ENCODE results near the gene SLF1. TPM values are rescaled to one million over a fixed set of nuclear protein-coding genes. Genes with fewer than 3 reads are reported as not detected.

SLF1 gene
- total and polyA plus RNA-seq, 9 of the 15 experiments (the other 6 are each of a cell fraction or from before 2014, with no cell fraction given) = 9.8 to 31.1 (median 16.3) TPM

DNA sequence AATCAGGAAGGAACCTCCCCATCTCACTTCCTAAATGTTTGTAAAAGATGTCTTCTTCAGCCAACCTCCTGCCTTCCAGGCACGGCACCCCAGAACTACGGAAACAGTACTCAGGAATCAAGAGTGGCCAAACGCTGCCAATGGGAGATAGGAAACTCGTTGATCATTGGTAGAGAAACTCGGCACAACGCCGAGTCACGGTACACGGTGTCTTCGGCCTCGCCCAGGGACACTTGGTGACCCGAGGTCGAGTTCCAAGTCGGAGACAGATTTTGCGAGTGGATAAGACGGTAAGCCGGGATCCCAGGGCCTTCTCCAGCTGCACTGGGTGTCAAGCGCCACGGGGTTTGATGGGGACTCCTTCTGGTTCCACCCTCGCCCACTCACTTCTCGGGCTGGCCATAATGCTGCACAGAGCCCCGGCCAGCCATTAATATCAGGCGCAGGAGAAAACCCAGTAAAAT, 408 bp upstream of the SLF1 start (continued):
- TF ChIP-seq ZC3H11A (IDR thresholded peaks at IDR 0.05; ENCODE audit: low read depth, low read length) = no peak
- TF ChIP-seq BRCA1 (IDR thresholded peaks at IDR 0.05) = no peak
- no peak for TF ChIP-seq BRCA1 (CRISPR knock-in tag; IDR thresholded peaks at IDR 0.05)
- no peak for TF ChIP-seq ZNF175 (CRISPR knock-in tag; IDR thresholded peaks at IDR 0.05; ENCODE audit: low read depth)
- TF ChIP-seq, protein P1, sequence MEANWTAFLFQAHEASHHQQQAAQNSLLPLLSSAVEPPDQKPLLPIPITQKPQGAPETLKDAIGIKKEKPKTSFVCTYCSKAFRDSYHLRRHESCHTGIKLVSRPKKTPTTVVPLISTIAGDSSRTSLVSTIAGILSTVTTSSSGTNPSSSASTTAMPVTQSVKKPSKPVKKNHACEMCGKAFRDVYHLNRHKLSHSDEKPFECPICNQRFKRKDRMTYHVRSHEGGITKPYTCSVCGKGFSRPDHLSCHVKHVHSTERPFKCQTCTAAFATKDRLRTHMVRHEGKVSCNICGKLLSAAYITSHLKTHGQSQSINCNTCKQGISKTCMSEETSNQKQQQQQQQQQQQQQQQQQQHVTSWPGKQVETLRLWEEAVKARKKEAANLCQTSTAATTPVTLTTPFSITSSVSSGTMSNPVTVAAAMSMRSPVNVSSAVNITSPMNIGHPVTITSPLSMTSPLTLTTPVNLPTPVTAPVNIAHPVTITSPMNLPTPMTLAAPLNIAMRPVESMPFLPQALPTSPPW (CRISPR knock-in tag; IDR thresholded peaks at IDR 0.05) = no peak
- TF ChIP-seq RBM22 (IDR thresholded peaks at IDR 0.05; ENCODE audit: low read depth, low read length, poor library complexity, severe bottlenecking) = no peak
- TF ChIP-seq ZNF589 (CRISPR knock-in tag; IDR thresholded peaks at IDR 0.05; ENCODE audit: low read depth) = 0 out of 2 replicates have a peak, but pooled peaks have one; percentile 28
- TF ChIP-seq, protein P2, sequence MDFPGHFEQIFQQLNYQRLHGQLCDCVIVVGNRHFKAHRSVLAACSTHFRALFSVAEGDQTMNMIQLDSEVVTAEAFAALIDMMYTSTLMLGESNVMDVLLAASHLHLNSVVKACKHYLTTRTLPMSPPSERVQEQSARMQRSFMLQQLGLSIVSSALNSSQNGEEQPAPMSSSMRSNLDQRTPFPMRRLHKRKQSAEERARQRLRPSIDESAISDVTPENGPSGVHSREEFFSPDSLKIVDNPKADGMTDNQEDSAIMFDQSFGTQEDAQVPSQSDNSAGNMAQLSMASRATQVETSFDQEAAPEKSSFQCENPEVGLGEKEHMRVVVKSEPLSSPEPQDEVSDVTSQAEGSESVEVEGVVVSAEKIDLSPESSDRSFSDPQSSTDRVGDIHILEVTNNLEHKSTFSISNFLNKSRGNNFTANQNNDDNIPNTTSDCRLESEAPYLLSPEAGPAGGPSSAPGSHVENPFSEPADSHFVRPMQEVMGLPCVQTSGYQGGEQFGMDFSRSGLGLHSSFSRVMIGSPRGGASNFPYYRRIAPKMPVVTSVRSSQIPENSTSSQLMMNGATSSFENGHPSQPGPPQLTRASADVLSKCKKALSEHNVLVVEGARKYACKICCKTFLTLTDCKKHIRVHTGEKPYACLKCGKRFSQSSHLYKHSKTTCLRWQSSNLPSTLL (IDR thresholded peaks at IDR 0.05) = no peak
- TF ChIP-seq CBX5 (IDR thresholded peaks at IDR 0.05; ENCODE audit: borderline replicate concordance, low read depth) = no peak
- no peak for TF ChIP-seq U2AF2 (optimal IDR thresholded peaks at IDR 0.05; ENCODE audit: low read depth, low read length)
- no peak for TF ChIP-seq SRSF3 (IDR thresholded peaks at IDR 0.05; ENCODE audit: insufficient read depth, low read length)
- no peak for TF ChIP-seq KLF1 (tag; IDR thresholded peaks at IDR 0.05)
- no peak for TF ChIP-seq EZH2 (IDR thresholded peaks at IDR 0.05; ENCODE audit: borderline replicate concordance, low read depth, low read length)
- no peak for TF ChIP-seq MBD2 (IDR thresholded peaks at IDR 0.05; ENCODE audit: borderline replicate concordance, low read depth)
- TF ChIP-seq PTBP1 (IDR thresholded peaks at IDR 0.05; ENCODE audit: low read depth, low read length) = no peak
- TF ChIP-seq, protein P3, sequence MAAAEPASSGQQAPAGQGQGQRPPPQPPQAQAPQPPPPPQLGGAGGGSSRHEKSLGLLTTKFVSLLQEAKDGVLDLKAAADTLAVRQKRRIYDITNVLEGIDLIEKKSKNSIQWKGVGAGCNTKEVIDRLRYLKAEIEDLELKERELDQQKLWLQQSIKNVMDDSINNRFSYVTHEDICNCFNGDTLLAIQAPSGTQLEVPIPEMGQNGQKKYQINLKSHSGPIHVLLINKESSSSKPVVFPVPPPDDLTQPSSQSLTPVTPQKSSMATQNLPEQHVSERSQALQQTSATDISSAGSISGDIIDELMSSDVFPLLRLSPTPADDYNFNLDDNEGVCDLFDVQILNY (CRISPR knock-in tag; IDR thresholded peaks at IDR 0.05) = no peak
- TF ChIP-seq, protein P4, sequence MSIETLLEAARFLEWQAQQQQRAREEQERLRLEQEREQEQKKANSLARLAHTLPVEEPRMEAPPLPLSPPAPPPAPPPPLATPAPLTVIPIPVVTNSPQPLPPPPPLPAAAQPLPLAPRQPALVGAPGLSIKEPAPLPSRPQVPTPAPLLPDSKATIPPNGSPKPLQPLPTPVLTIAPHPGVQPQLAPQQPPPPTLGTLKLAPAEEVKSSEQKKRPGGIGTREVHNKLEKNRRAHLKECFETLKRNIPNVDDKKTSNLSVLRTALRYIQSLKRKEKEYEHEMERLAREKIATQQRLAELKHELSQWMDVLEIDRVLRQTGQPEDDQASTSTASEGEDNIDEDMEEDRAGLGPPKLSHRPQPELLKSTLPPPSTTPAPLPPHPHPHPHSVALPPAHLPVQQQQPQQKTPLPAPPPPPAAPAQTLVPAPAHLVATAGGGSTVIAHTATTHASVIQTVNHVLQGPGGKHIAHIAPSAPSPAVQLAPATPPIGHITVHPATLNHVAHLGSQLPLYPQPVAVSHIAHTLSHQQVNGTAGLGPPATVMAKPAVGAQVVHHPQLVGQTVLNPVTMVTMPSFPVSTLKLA (conservative IDR thresholded peaks at IDR 0.05) = no peak
- TF ChIP-seq, protein P5, sequence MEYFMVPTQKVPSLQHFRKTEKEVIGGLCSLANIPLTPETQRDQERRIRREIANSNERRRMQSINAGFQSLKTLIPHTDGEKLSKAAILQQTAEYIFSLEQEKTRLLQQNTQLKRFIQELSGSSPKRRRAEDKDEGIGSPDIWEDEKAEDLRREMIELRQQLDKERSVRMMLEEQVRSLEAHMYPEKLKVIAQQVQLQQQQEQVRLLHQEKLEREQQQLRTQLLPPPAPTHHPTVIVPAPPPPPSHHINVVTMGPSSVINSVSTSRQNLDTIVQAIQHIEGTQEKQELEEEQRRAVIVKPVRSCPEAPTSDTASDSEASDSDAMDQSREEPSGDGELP (CRISPR knock-in tag; IDR thresholded peaks at IDR 0.05; ENCODE audit: borderline replicate concordance) = 0 out of 2 replicates have a peak, but pooled peaks have one; percentile 7
- peak; percentile 8 for TF ChIP-seq CCNT2 (IDR thresholded peaks at IDR 0.05; ENCODE audit: borderline replicate concordance, extremely low read depth, insufficient read length, low read depth, low read length)
- TF ChIP-seq RAD51 (IDR thresholded peaks at IDR 0.05; ENCODE audit: borderline replicate concordance, low read depth) = no peak
- TF ChIP-seq RBM17 (IDR thresholded peaks at IDR 0.05; ENCODE audit: borderline replicate concordance, low read depth, low read length) = no peak
- no peak for TF ChIP-seq SETDB1 (IDR thresholded peaks at IDR 0.05; ENCODE audit: low read length)
- no peak for TF ChIP-seq DMBX1 (CRISPR knock-in tag; IDR thresholded peaks at IDR 0.05; ENCODE audit: borderline replicate concordance)

Data from K562 (cell line).